Measurements from ENCODE around the gene TRAF7.

Gene TRAF7

GRCh38 chr16:2183671-2184070 is 28.1 kb downstream of the TRAF7 start:
- no peaks in the 10 kb centered on the region for H3K27me3 ChIP-seq (ENCODE audit: insufficient read depth, low read length, poor library complexity, severe bottlenecking)
- H3K9ac ChIP-seq (ENCODE audit: low read depth, low read length, poor library complexity, severe bottlenecking), result no peak overlapping the region
- H3K9me2 ChIP-seq (replicated peaks; ENCODE audit: low read depth, low read length), result no peaks in the 10 kb centered on the region
- H2AFZ ChIP-seq (ENCODE audit: low read length), result no peak overlapping the region
- no peak overlapping the region for H3K4me3 ChIP-seq (ENCODE audit: low read length, poor library complexity, severe bottlenecking)
- H3K4me1 ChIP-seq (ENCODE audit: insufficient read depth, low read length, poor library complexity, severe bottlenecking), result no peaks in the 10 kb centered on the region
- H3K9me3 ChIP-seq (ENCODE audit: insufficient read depth, low read depth, low read length), result no peaks in the 10 kb centered on the region
- TF ChIP-seq EZH2phosphoT487 (IDR thresholded peaks at IDR 0.05; ENCODE audit: borderline replicate concordance) (no peak), CTCF (conservative IDR thresholded peaks at IDR 0.05; ENCODE audit: low read length) (no peak)
- H3K79me2 ChIP-seq (ENCODE audit: insufficient read depth, low read length), result no peaks in the 10 kb centered on the region
- H3K4me2 ChIP-seq (ENCODE audit: low read depth, low read length, poor library complexity, severe bottlenecking), result no peak overlapping the region
- H3K36me3 ChIP-seq (ENCODE audit: insufficient read depth, low read length), result no peaks in the 10 kb centered on the region
- no peaks in the 10 kb centered on the region for H4K20me1 ChIP-seq (ENCODE audit: insufficient read depth, low read length, poor library complexity, severe bottlenecking)
- no peaks in the 10 kb centered on the region for H3F3A ChIP-seq (ENCODE audit: low read depth)

- Histone ChIP-seq H3K36me3 (ENCODE audit: insufficient read depth, low read length) (no peaks in the 10 kb centered on the region), H3K9ac (ENCODE audit: low read depth, low read length, poor library complexity, severe bottlenecking) (no peak overlapping the region), H3K27me3 (ENCODE audit: insufficient read depth, low read length, poor library complexity, severe bottlenecking) (no peaks in the 10 kb centered on the region), H3K9me3 (ENCODE audit: insufficient read depth, low read depth, low read length) (no peaks in the 10 kb centered on the region), H3K79me2 (ENCODE audit: insufficient read depth, low read length) (no peaks in the 10 kb centered on the region), H3K4me3 (ENCODE audit: low read length, poor library complexity, severe bottlenecking) (no peak overlapping the region), H2AFZ (ENCODE audit: low read length) (no peak overlapping the region), H3K4me2 (ENCODE audit: low read depth, low read length, poor library complexity, severe bottlenecking) (no peak overlapping the region), H3F3A (ENCODE audit: low read depth) (no peaks in the 10 kb centered on the region), H3K4me1 (ENCODE audit: insufficient read depth, low read length, poor library complexity, severe bottlenecking) (no peaks in the 10 kb centered on the region), H3K9me2 (replicated peaks; ENCODE audit: low read depth, low read length) (no peaks in the 10 kb centered on the region), H4K20me1 (ENCODE audit: insufficient read depth, low read length, poor library complexity, severe bottlenecking) (no peaks in the 10 kb centered on the region)
- no peak for TF ChIP-seq EZH2phosphoT487 (IDR thresholded peaks at IDR 0.05; ENCODE audit: borderline replicate concordance)
- TF ChIP-seq CTCF (conservative IDR thresholded peaks at IDR 0.05; ENCODE audit: low read length), result no peak
Observed at GRCh38 chr16:2184346-2184745, 28.8 kb downstream of the TRAF7 start.

GRCh38 chr16:2184962-2185361 is 29.4 kb downstream of the TRAF7 start:
- no peaks in the 10 kb centered on the region for H3F3A ChIP-seq (ENCODE audit: low read depth)
- no peaks in the 10 kb centered on the region for H4K20me1 ChIP-seq (ENCODE audit: insufficient read depth, low read length, poor library complexity, severe bottlenecking)
- no peaks in the 10 kb centered on the region for H3K9me2 ChIP-seq (replicated peaks; ENCODE audit: low read depth, low read length)
- H3K9ac ChIP-seq (ENCODE audit: low read depth, low read length, poor library complexity, severe bottlenecking), result no peak overlapping the region
- TF ChIP-seq EZH2phosphoT487 (IDR thresholded peaks at IDR 0.05; ENCODE audit: borderline replicate concordance), result no peak
- TF ChIP-seq CTCF (conservative IDR thresholded peaks at IDR 0.05; ENCODE audit: low read length), result no peak
- no peak overlapping the region for H3K4me3 ChIP-seq (ENCODE audit: low read length, poor library complexity, severe bottlenecking)
- H3K36me3 ChIP-seq (ENCODE audit: insufficient read depth, low read length), result no peaks in the 10 kb centered on the region
- H3K9me3 ChIP-seq (ENCODE audit: insufficient read depth, low read depth, low read length), result no peaks in the 10 kb centered on the region
- H3K4me1 ChIP-seq (ENCODE audit: insufficient read depth, low read length, poor library complexity, severe bottlenecking), result no peaks in the 10 kb centered on the region
- no peaks in the 10 kb centered on the region for H3K79me2 ChIP-seq (ENCODE audit: insufficient read depth, low read length)
- no peak overlapping the region for H2AFZ ChIP-seq (ENCODE audit: low read length)
- no peaks in the 10 kb centered on the region for H3K27me3 ChIP-seq (ENCODE audit: insufficient read depth, low read length, poor library complexity, severe bottlenecking)
- H3K4me2 ChIP-seq (ENCODE audit: low read depth, low read length, poor library complexity, severe bottlenecking), result no peak overlapping the region
